ENCODE data around the gene OR1A2. TPM values are rescaled to one million over a fixed set of nuclear protein-coding genes. Genes with fewer than 3 reads are reported as not detected.
"Not testable (repeated sequence)": the region's sequence is repeated elsewhere in the genome, so short reads cannot be mapped to it uniquely, and the experiment has no call there.

The OR1A2 gene
- total and polyA plus RNA-seq, 2 of the 4 experiments (the other 2 are of a cell fraction) = not detected

- H3K9ac ChIP-seq (ENCODE audit: low read depth, low read length); H2BK120ac ChIP-seq (ENCODE audit: low read depth, low read length): not testable (repeated sequence)
Observed at GRCh38 chr17:3238685-3239084, 41.4 kb downstream of the OR1A2 start.

GRCh38 chr17:3241044-3241443, 43.7 kb downstream of the OR1A2 start:
- H4K91ac ChIP-seq (ENCODE audit: insufficient read depth, low read depth, low read length); H3K4me1 ChIP-seq (ENCODE audit: control insufficient read depth, insufficient read depth, low read length); dilution Hi-C loops (cut with HindIII; ENCODE audit: low sequenced_read_pairs, unreplicated experiment); H3K9me1 ChIP-seq (ENCODE audit: insufficient read depth, low read length); H3K27me3 ChIP-seq (ENCODE audit: control insufficient read depth, insufficient read depth, low read length); H3K27ac ChIP-seq (ENCODE audit: insufficient read depth, low read length); H4K8ac ChIP-seq (ENCODE audit: low read depth in 2 of 2, low read length in 2 of 2); in situ Hi-C loops (cut with MboI; ENCODE audit: low sequenced_read_pairs); H3K56ac ChIP-seq (ENCODE audit: extremely low read depth, insufficient read depth, low read length); H3K4ac ChIP-seq (ENCODE audit: low read depth, low read length); H3K36me3 ChIP-seq (ENCODE audit: control insufficient read depth, insufficient read depth, low read length); intact Hi-C loops (cut with micrococcal nuclease); H3K4me3 ChIP-seq (ENCODE audit: insufficient read depth, low read depth, low read length); CTCF ChIA-PET; H2AK5ac ChIP-seq (ENCODE audit: low read depth, low read length); BruUV-seq (replicated peaks); DNase-seq; H2BK120ac ChIP-seq (ENCODE audit: low read depth, low read length); H3K9me3 ChIP-seq (ENCODE audit: control insufficient read depth, insufficient read depth, low read length); POLR2A ChIA-PET (ENCODE audit: unreplicated experiment); H3K9ac ChIP-seq (ENCODE audit: low read depth, low read length); H4K20me1 ChIP-seq (ENCODE audit: insufficient read depth, low read length); H2BK15ac ChIP-seq (ENCODE audit: low read depth, low read length); H3K18ac ChIP-seq (ENCODE audit: low read depth, low read length); H2BK20ac ChIP-seq (ENCODE audit: low read depth, low read length); ATAC-seq (ENCODE audit: low read depth); H3K79me1 ChIP-seq (ENCODE audit: low read depth in 1 of 2, low read length in 2 of 2); H2AK9ac ChIP-seq (replicated peaks; ENCODE audit: low read depth, low read length, poor library complexity); H3K14ac ChIP-seq (replicated peaks; ENCODE audit: low read depth, low read length); H2BK5ac ChIP-seq (ENCODE audit: low read depth, low read length, poor library complexity, severe bottlenecking); H3K23ac ChIP-seq (ENCODE audit: low read depth, low read length); H2AFZ ChIP-seq (replicated peaks; ENCODE audit: low read length, poor library complexity); H3K4me2 ChIP-seq (ENCODE audit: low read depth, low read length); H4K5ac ChIP-seq (ENCODE audit: low read depth, low read length): not testable (repeated sequence)
- no CpG with 5 or more reads among the region's 1 CpG for WGBS, 2 experiments (ENCODE audit: extremely low coverage in 2 of 2, insufficient read length in 1 of 2)

More at GRCh38 chr17:3238685-3239084, 41.4 kb downstream of the OR1A2 start:
- H2BK15ac ChIP-seq (ENCODE audit: low read depth, low read length); H2BK5ac ChIP-seq (ENCODE audit: low read depth, low read length, poor library complexity, severe bottlenecking); BruUV-seq (replicated peaks); ATAC-seq (ENCODE audit: low read depth); H3K18ac ChIP-seq (ENCODE audit: low read depth, low read length); H3K9me3 ChIP-seq (ENCODE audit: control insufficient read depth, insufficient read depth, low read length); H3K27ac ChIP-seq (ENCODE audit: insufficient read depth, low read length); H3K4me2 ChIP-seq (ENCODE audit: low read depth, low read length); H3K23ac ChIP-seq (ENCODE audit: low read depth, low read length); H3K4ac ChIP-seq (ENCODE audit: low read depth, low read length); H4K5ac ChIP-seq (ENCODE audit: low read depth, low read length); H3K9me1 ChIP-seq (ENCODE audit: insufficient read depth, low read length); POLR2A ChIA-PET (ENCODE audit: unreplicated experiment); H2AK5ac ChIP-seq (ENCODE audit: low read depth, low read length); dilution Hi-C loops (cut with HindIII; ENCODE audit: low sequenced_read_pairs, unreplicated experiment); in situ Hi-C loops (cut with MboI; ENCODE audit: low sequenced_read_pairs); DNase-seq; H3K4me1 ChIP-seq (ENCODE audit: control insufficient read depth, insufficient read depth, low read length); H3K36me3 ChIP-seq (ENCODE audit: control insufficient read depth, insufficient read depth, low read length); H4K91ac ChIP-seq (ENCODE audit: insufficient read depth, low read depth, low read length); H3K14ac ChIP-seq (replicated peaks; ENCODE audit: low read depth, low read length); H2AFZ ChIP-seq (replicated peaks; ENCODE audit: low read length, poor library complexity); H2AK9ac ChIP-seq (replicated peaks; ENCODE audit: low read depth, low read length, poor library complexity); intact Hi-C loops (cut with micrococcal nuclease); H3K4me3 ChIP-seq (ENCODE audit: insufficient read depth, low read depth, low read length); H2BK20ac ChIP-seq (ENCODE audit: low read depth, low read length); CTCF ChIA-PET; H4K8ac ChIP-seq (ENCODE audit: low read depth in 2 of 2, low read length in 2 of 2); H3K79me1 ChIP-seq (ENCODE audit: low read depth in 1 of 2, low read length in 2 of 2); H4K20me1 ChIP-seq (ENCODE audit: insufficient read depth, low read length); H3K56ac ChIP-seq (ENCODE audit: extremely low read depth, insufficient read depth, low read length); H3K27me3 ChIP-seq (ENCODE audit: control insufficient read depth, insufficient read depth, low read length): not testable (repeated sequence)
- no CpG with 5 or more reads among the region's 2 CpGs for WGBS, 2 experiments (ENCODE audit: extremely low coverage in 2 of 2, insufficient read length in 1 of 2)

Measured in IMR-90 (cell line).